ENCODE measurements around the gene NARF.

DNA sequence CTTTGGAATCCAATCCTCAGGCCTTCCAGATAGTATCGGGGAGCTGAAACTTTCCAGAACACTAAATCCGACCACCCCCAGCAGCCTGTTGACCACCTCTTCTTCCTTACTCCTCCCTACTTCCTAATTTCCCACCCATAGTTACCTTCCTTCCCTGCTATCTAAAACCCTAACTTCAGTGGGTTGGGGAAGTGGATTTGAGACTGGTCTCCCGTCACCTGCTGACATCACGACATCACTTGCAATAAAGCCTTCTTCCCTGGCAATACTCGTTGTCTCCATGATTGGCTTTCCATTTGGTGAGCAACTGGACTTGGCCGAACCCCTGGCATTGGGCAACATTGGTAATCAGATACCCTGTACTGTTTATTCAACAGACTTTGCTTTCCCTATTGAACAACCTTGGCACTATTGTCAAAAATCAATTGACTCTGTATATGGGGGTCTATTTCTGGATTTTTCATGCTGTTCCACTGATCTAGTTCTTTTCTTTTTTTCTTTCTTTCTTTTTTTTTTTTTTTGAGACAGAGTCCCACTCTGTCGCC lies 49.2 kb downstream of the NARF start:
- TF ChIP-seq POLR2A (IDR thresholded peaks at IDR 0.05), result no peak
- TF ChIP-seq, protein P1, sequence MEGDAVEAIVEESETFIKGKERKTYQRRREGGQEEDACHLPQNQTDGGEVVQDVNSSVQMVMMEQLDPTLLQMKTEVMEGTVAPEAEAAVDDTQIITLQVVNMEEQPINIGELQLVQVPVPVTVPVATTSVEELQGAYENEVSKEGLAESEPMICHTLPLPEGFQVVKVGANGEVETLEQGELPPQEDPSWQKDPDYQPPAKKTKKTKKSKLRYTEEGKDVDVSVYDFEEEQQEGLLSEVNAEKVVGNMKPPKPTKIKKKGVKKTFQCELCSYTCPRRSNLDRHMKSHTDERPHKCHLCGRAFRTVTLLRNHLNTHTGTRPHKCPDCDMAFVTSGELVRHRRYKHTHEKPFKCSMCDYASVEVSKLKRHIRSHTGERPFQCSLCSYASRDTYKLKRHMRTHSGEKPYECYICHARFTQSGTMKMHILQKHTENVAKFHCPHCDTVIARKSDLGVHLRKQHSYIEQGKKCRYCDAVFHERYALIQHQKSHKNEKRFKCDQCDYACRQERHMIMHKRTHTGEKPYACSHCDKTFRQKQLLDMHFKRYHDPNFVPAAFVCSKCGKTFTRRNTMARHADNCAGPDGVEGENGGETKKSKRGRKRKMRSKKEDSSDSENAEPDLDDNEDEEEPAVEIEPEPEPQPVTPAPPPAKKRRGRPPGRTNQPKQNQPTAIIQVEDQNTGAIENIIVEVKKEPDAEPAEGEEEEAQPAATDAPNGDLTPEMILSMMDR (IDR thresholded peaks at IDR 0.05), result no peak

Measured in transverse colon (tissue), 3 donors.